CD14-positive monocyte (primary cell): Measurements from ENCODE around the gene SYDE1. TPM values are rescaled to one million over a fixed set of nuclear protein-coding genes. Genes with fewer than 3 reads are reported as not detected.
A peak's percentile ranks its signal among the peaks of the same experiment; 100 is the strongest.

Experiments used
- DNase-seq, 3 donors: peaks; one replicate each; pipeline ENCODE4 v3.0.0-alpha.2; 2011 to 2022
- H2AFZ ChIP-seq: 2 replicates; pipeline ENCODE4 v1.6.0; 2012; ENCODE audit warnings: mild to moderate bottlenecking, low read depth, low read length, inconsistent platforms; ENCODE audit not compliant: insufficient read depth, poor library complexity, severe bottlenecking
- H3K27ac ChIP-seq, 2 donors: 1 replicate in 1 of 2; 2 replicates in 1 of 2; pipeline ENCODE4 v1.5.1; 2012 to 2013; ENCODE audit warnings: low read length in 2 of 2, control low read depth in 1 of 2, inconsistent platforms in 1 of 2, low read depth in 1 of 2, mild to moderate bottlenecking in 1 of 2
- H3K27me3 ChIP-seq, 2 donors: one replicate each; pipeline versions ENCODE4 v1.6.0 to v1.6.1; 2011 to 2013; ENCODE audit warnings: low read length in 2 of 2; ENCODE audit not compliant: control insufficient read depth in 2 of 2, insufficient read depth in 2 of 2
- H3K36me3 ChIP-seq, 2 donors: replicated peaks in 1 of 2; 1 replicate in 1 of 2; 2 replicates in 1 of 2; pipeline versions ENCODE4 v1.5.1 to v1.6.1; 2012 to 2013; ENCODE audit warnings: low read length in 2 of 2, control low read depth in 1 of 2, inconsistent platforms in 1 of 2, mild to moderate bottlenecking in 1 of 2; ENCODE audit not compliant: insufficient read depth in 2 of 2, control insufficient read depth in 1 of 2
- H3K4me1 ChIP-seq, 2 donors: 1 replicate in 1 of 2; 2 replicates in 1 of 2; pipeline versions ENCODE4 v1.5.1 to v1.6.1; 2012 to 2013; ENCODE audit warnings: low read length in 2 of 2, control low read depth in 1 of 2, inconsistent platforms in 1 of 2, mild to moderate bottlenecking in 1 of 2, moderate library complexity in 1 of 2; ENCODE audit not compliant: insufficient read depth in 2 of 2, control insufficient read depth in 1 of 2
- H3K4me2 ChIP-seq: replicated peaks from 2 replicates; pipeline ENCODE3; 2012; ENCODE audit warnings: low read length, moderate library complexity, mild to moderate bottlenecking; ENCODE audit not compliant: poor library complexity, severe bottlenecking; ENCODE audit errors: extremely low read depth
- H3K4me3 ChIP-seq, 3 experiments: fragments of 200-600 bp in 1 of 3; sonication (generic) in 1 of 3; replicated peaks in 1 of 3; 1 replicate in 2 of 3; 2 replicates in 1 of 3; pipeline ENCODE4 v1.5.1; 2011 to 2013; ENCODE audit warnings: low read length in 3 of 3, mild to moderate bottlenecking in 3 of 3, control low read depth in 2 of 3, low read depth in 2 of 3, inconsistent platforms in 1 of 3, moderate library complexity in 1 of 3
- H3K79me2 ChIP-seq: 2 replicates; pipeline ENCODE4 v1.6.0; 2012; ENCODE audit warnings: mild to moderate bottlenecking, control low read depth, inconsistent platforms, low read length, moderate library complexity; ENCODE audit not compliant: insufficient read depth
- H3K9ac ChIP-seq: 2 replicates; pipeline ENCODE4 v1.6.0; 2017; ENCODE audit warnings: low read length, mild to moderate bottlenecking; ENCODE audit not compliant: insufficient read depth, poor library complexity, severe bottlenecking
- H3K9me3 ChIP-seq, 2 donors: replicated peaks in 1 of 2; 1 replicate in 1 of 2; 2 replicates in 1 of 2; pipeline versions ENCODE4 v1.5.1 to v1.6.1; 2012 to 2013; ENCODE audit warnings: low read length in 2 of 2, control low read depth in 1 of 2; ENCODE audit not compliant: control insufficient read depth in 1 of 2, insufficient read depth in 1 of 2
- H4K20me1 ChIP-seq: 2 replicates; pipeline ENCODE4 v1.6.0; 2012; ENCODE audit warnings: mild to moderate bottlenecking, low read length, control low read depth, moderate library complexity; ENCODE audit not compliant: insufficient read depth
- H3K27ac Mint-ChIP-seq, 7 donors: one replicate each; pipeline ENCODE4 v1.8.0; 2020; ENCODE audit warnings: mild to moderate bottlenecking in 7 of 7, mixed read lengths in 7 of 7, moderate library complexity in 6 of 7, inconsistent platforms in 2 of 7
- H3K27me3 Mint-ChIP-seq, 3 donors: one replicate each; pipeline ENCODE4 v1.8.0; 2021 to 2022; ENCODE audit warnings: low read depth in 3 of 3, mild to moderate bottlenecking in 3 of 3, mixed read lengths in 3 of 3, moderate library complexity in 3 of 3, inconsistent platforms in 1 of 3
- H3K36me3 Mint-ChIP-seq, 2 donors: one replicate each; pipeline ENCODE4 v1.8.0; 2020; ENCODE audit warnings: mixed read lengths in 2 of 2, inconsistent platforms in 1 of 2, mild to moderate bottlenecking in 1 of 2
- H3K4me1 Mint-ChIP-seq: one replicate; pipeline ENCODE4 v1.8.0; 2020; ENCODE audit warnings: mild to moderate bottlenecking, mixed read lengths
- H3K4me3 Mint-ChIP-seq, 2 donors: one replicate each; pipeline ENCODE4 v1.8.0; 2020; ENCODE audit warnings: mild to moderate bottlenecking in 2 of 2, mixed read lengths in 2 of 2, moderate library complexity in 1 of 2
- H3K9me3 Mint-ChIP-seq, 7 donors: one replicate each; pipeline ENCODE4 v1.8.0; 2020 to 2022; ENCODE audit warnings: mixed read lengths in 7 of 7, mild to moderate bottlenecking in 6 of 7, moderate library complexity in 6 of 7, inconsistent platforms in 2 of 7
- WGBS: methylation state at CpG from one replicate; pipeline ENCODE4 v1.1.5; 2013; ENCODE audit warnings: missing lambda C conversion rate; ENCODE audit not compliant: insufficient coverage; 5-methylcytosine and 5-hydroxymethylcytosine counted together
- intact Hi-C, 2 donors: fragments of 100-400 bp; cut with micrococcal nuclease; formaldehyde crosslinking; loops; one replicate each; pipeline versions ENCODE4 v1.15.0 to v1.15.1; 2023
- polyA plus RNA-seq, 3 donors: library from polyadenylated mRNA; depleted of rRNA in 1 of 3; unstranded in 2 of 3; stranded (reverse) in 1 of 3; fragments of 300-500 nt in 2 of 3; fragments of >200 nt in 1 of 3; fragmentation: Illumina TruSeq in 2 of 3; gene quantifications; 1 replicate in 2 of 3; 2 replicates in 1 of 3; pipeline ENCODE4 v1.2.3, GENCODE V29; 2012 to 2021
- TF ChIP-seq, protein P1 (sequence below): fragments of 200-600 bp; IDR thresholded peaks from one replicate; pipeline ENCODE4 v1.8.0; 2022; ENCODE audit warnings: antibody characterized with exemption, mild to moderate bottlenecking

The SYDE1 gene
- polyA plus RNA-seq, 3 donors = not detected

DNA sequence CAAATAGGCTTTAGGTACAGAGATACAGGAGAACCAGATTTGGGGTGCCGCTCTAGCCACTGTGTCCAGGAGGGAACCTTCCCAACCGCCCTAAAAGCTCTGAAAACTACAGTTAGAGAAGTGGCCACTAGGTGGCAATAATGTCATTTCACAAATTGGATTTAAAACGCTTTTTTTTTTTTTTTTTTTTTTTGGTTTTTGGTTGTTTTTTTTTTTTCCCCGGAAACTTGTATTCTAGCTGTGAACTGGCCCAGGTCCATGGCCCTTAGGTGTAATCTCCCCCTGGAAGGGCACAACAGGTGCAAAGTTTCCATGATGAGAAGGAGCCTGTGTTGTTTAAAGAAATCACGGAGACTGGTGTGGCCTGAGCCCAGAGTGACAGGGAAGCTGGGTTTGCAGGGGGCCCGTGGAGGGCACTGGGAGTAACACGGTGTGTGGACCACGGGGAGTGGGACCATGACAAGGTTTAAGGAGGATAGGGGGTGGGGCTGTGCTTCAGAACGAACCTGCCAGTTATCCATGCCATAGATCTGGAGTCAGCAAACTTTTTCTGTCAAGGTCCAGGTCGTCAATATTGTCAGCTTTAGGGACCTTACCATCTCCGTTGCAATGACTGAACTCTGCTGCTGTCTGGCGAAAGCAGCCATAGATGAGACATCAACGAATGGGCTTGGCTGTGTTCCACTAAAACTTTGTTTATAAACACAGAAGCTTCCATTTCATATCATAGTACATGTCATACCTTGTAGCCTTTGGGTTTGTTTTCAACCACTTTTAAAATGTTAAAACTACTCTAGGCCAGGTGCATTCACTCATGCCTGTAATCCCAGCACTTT lies 15.1 kb upstream of the SYDE1 start:
- intact Hi-C loops = loop anchor here in 1 of 2 donors (2.0 kb wide), 1 partner anchor 465 kb away; no protein-coding TSS in a partner anchor
- H3K9me3 ChIP-seq = no peaks in the 10 kb centered on the region
- 41% methylated on average over 9 of the region's 13 CpGs for WGBS
- H3K4me3 ChIP-seq = no peak overlapping the region
- peaks cover 0 to 11% of the 10 kb centered on the region in 2 donors for H3K4me1 ChIP-seq
- peaks cover 0 to 4% (median 0%) of the 10 kb centered on the region in 7 donors for H3K9me3 Mint-ChIP-seq
- H3K4me1 Mint-ChIP-seq = peaks cover 12% of the 10 kb centered on the region
- H3K27ac Mint-ChIP-seq = no peak overlapping the region
- no peak overlapping the region for H3K4me2 ChIP-seq
- H3K4me3 Mint-ChIP-seq = no peak overlapping the region
- H3K79me2 ChIP-seq = no peaks in the 10 kb centered on the region
- DNase-seq = peak; percentile 58 to 72 (median 63)
- H3K27me3 ChIP-seq = no peaks in the 10 kb centered on the region
- H3K36me3 ChIP-seq = no peaks in the 10 kb centered on the region
- H3K27ac ChIP-seq = no peak overlapping the region
- peaks cover 7 to 10% (median 9%) of the 10 kb centered on the region in 3 donors for H3K27me3 Mint-ChIP-seq
- peak overlapping the region; percentile 46 for H2AFZ ChIP-seq
- no peak overlapping the region for H3K9ac ChIP-seq
- no peaks in the 10 kb centered on the region for H3K36me3 Mint-ChIP-seq
- H4K20me1 ChIP-seq = no peaks in the 10 kb centered on the region
- TF ChIP-seq, protein P1, sequence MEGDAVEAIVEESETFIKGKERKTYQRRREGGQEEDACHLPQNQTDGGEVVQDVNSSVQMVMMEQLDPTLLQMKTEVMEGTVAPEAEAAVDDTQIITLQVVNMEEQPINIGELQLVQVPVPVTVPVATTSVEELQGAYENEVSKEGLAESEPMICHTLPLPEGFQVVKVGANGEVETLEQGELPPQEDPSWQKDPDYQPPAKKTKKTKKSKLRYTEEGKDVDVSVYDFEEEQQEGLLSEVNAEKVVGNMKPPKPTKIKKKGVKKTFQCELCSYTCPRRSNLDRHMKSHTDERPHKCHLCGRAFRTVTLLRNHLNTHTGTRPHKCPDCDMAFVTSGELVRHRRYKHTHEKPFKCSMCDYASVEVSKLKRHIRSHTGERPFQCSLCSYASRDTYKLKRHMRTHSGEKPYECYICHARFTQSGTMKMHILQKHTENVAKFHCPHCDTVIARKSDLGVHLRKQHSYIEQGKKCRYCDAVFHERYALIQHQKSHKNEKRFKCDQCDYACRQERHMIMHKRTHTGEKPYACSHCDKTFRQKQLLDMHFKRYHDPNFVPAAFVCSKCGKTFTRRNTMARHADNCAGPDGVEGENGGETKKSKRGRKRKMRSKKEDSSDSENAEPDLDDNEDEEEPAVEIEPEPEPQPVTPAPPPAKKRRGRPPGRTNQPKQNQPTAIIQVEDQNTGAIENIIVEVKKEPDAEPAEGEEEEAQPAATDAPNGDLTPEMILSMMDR = peak; percentile 79

DNA sequence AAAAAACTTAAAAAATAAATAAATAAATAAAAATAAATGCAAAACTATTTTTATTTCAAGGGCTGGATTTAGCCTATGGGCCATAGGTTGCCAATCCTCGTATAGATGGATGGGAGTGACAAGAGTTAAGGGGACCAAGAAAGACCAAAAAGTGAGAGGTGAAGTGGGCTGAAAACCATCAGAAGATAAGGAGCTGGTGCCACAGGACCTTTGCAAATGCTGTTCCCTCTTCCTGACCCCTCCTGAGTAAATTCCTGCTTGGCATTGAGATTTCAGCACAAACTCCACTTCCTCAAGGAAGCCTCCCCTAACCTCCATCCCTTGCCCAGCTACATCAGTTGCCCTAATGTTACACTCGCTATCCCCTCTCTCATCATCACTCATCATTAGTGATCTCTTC lies 14.2 kb upstream of the SYDE1 start:
- H3K36me3 Mint-ChIP-seq = no peaks in the 10 kb centered on the region
- Histone ChIP-seq H3K36me3 (no peaks in the 10 kb centered on the region), H3K4me1 (peaks cover 0 to 11% of the 10 kb centered on the region in 2 donors), H3K79me2 (no peaks in the 10 kb centered on the region), H4K20me1 (no peaks in the 10 kb centered on the region), H3K27ac (no peak overlapping the region), H2AFZ (no peak overlapping the region), H3K9me3 (no peaks in the 10 kb centered on the region), H3K4me2 (no peak overlapping the region), H3K27me3 (no peaks in the 10 kb centered on the region), H3K4me3 (no peak overlapping the region), H3K9ac (no peak overlapping the region)
- H3K9me3 Mint-ChIP-seq = peaks cover 0 to 4% (median 0%) of the 10 kb centered on the region in 7 donors
- no CpG with 5 or more reads among the region's 2 CpGs for WGBS
- no peak for DNase-seq
- intact Hi-C loops = loop anchor here in 1 of 2 donors (2.0 kb wide), 1 partner anchor 464 kb away; no protein-coding TSS in a partner anchor
- TF ChIP-seq, protein P1 = no peak
- peaks cover 4 to 8% (median 6%) of the 10 kb centered on the region in 3 donors for H3K27me3 Mint-ChIP-seq
- peaks cover 12% of the 10 kb centered on the region for H3K4me1 Mint-ChIP-seq
- H3K4me3 Mint-ChIP-seq = no peak overlapping the region
- no peak overlapping the region for H3K27ac Mint-ChIP-seq
